NCI-H146 treated with DMSO at 0.1 percent for 48 hours (cell line): ENCODE data around the gene SCML2.
A peak's percentile ranks its signal among the peaks of the same experiment; 100 is the strongest.
"Not testable (repeated sequence)": the region's sequence is repeated elsewhere in the genome, so short reads cannot be mapped to it uniquely, and the experiment has no call there.

Experiments
- DNase-seq: peaks from one replicate; lab custom pipeline; 2025; ENCODE audit not compliant: unreplicated experiment; lab: John Stamatoyannopoulos, UW

The SCML2 gene

GRCh38 chrX:18271725-18272124 lies 82.8 kb downstream of the SCML2 start:
- DNase-seq: no peak

GRCh38 chrX:18271309-18271708 lies 83.2 kb downstream of the SCML2 start:
- DNase-seq: no peak

GRCh38 chrX:18255059-18255458 lies 99.4 kb downstream of the SCML2 start:
- no peak for DNase-seq

GRCh38 chrX:18252644-18253359 lies 101.7 kb downstream of the SCML2 start:
- no peak for DNase-seq

- DNase-seq: not testable (repeated sequence)
Observed at GRCh38 chrX:18229646-18230045, 124.8 kb downstream of the SCML2 start.

GRCh38 chrX:18228069-18228468 lies 126.4 kb downstream of the SCML2 start:
- no peak for DNase-seq

GRCh38 chrX:18227458-18227857 lies 127.0 kb downstream of the SCML2 start:
- no peak for DNase-seq

- no peak for DNase-seq
Observed at GRCh38 chrX:18220786-18221185, 133.7 kb downstream of the SCML2 start, which contains the start of gene BEND2. BEND2 (minus strand) TSS chrX:18220886; CDS start chrX:18220750, 136 bp downstream.

- peak; percentile 16 for DNase-seq
Observed at GRCh38 chrX:18210470-18210869, 144.0 kb downstream of the SCML2 start.

- no peak for DNase-seq
Observed at GRCh38 chrX:18206657-18207056, 147.8 kb downstream of the SCML2 start.

- DNase-seq: no peak
Observed at GRCh38 chrX:18203631-18204030, 150.9 kb downstream of the SCML2 start.

- peak; percentile 50 for DNase-seq
Observed at GRCh38 chrX:18194688-18195087, 159.8 kb downstream of the SCML2 start.
